ENCODE data around the gene NT5C.
"Not testable (repeated sequence)": the region's sequence is repeated elsewhere in the genome, so short reads cannot be mapped to it uniquely, and the experiment has no call there.

NT5C gene

GRCh38 chr17:75154195-75155106, 22.9 kb upstream of the NT5C start, which contains the start of gene JPT1:
JPT1 (minus strand) TSS chr17:75154512; CDS start chr17:75154397, 115 bp downstream.
- peak; percentile 99 for ATAC-seq (replicated peaks; ENCODE audit: extremely low read depth, poor library complexity, severe bottlenecking)
- DNase-seq (ENCODE audit: low spot score in 2 of 2) = peak; percentile 81 to 91

GRCh38 chr17:75153780-75154194, 22.2 kb upstream of the NT5C start:
- ATAC-seq (replicated peaks; ENCODE audit: extremely low read depth, poor library complexity, severe bottlenecking) (no peak), DNase-seq (ENCODE audit: low spot score in 2 of 2) (no peak)
- H3K9me3 Mint-ChIP-seq = no peaks in the 10 kb centered on the region
- H3K36me3 Mint-ChIP-seq (ENCODE audit: insufficient read depth) = peaks cover 18% of the 10 kb centered on the region
- H3K27ac Mint-ChIP-seq (ENCODE audit: low read depth) = peak overlapping the region; percentile 65
- no peaks in the 10 kb centered on the region for H3K27me3 Mint-ChIP-seq
- peak overlapping the region; percentile 94 for H3K4me3 Mint-ChIP-seq
- H3K4me1 Mint-ChIP-seq = peaks cover 35% of the 10 kb centered on the region

More at GRCh38 chr17:75154195-75155106, 22.9 kb upstream of the NT5C start, which contains the start of gene JPT1:
- Mint-ChIP-seq H3K27me3 (no peaks in the 10 kb centered on the region), H3K27ac (ENCODE audit: low read depth) (peak within 1 kb of the TSS; percentile 65), H3K4me1 (peaks cover 33% of the 10 kb centered on the region), H3K9me3 (no peaks in the 10 kb centered on the region), H3K4me3 (peak within 1 kb of the TSS; percentile 94), H3K36me3 (ENCODE audit: insufficient read depth) (peaks cover 18% of the 10 kb centered on the region)

GRCh38 chr17:75152922-75153779, 21.6 kb upstream of the NT5C start:
- Mint-ChIP-seq H3K27me3 (no peaks in the 10 kb centered on the region), H3K4me3 (peak overlapping the region; percentile 94), H3K9me3 (no peaks in the 10 kb centered on the region), H3K4me1 (peaks cover 39% of the 10 kb centered on the region), H3K36me3 (ENCODE audit: insufficient read depth) (peaks cover 22% of the 10 kb centered on the region), H3K27ac (ENCODE audit: low read depth) (peak overlapping the region; percentile 65)
- DNase-seq (ENCODE audit: low spot score in 2 of 2) (no peak), ATAC-seq (replicated peaks; ENCODE audit: extremely low read depth, poor library complexity, severe bottlenecking) (no peak)

- no peaks in the 10 kb centered on the region for H3K27me3 Mint-ChIP-seq
- peak overlapping the region; percentile 65 for H3K27ac Mint-ChIP-seq (ENCODE audit: low read depth)
- H3K36me3 Mint-ChIP-seq (ENCODE audit: insufficient read depth) = peaks cover 22% of the 10 kb centered on the region
- no peaks in the 10 kb centered on the region for H3K9me3 Mint-ChIP-seq
- ATAC-seq (replicated peaks; ENCODE audit: extremely low read depth, poor library complexity, severe bottlenecking) = no peak
- peak overlapping the region; percentile 94 for H3K4me3 Mint-ChIP-seq
- H3K4me1 Mint-ChIP-seq = peaks cover 39% of the 10 kb centered on the region
- no peak for DNase-seq (ENCODE audit: low spot score in 2 of 2)
Measured at GRCh38 chr17:75152523-75152921, 21.0 kb upstream of the NT5C start.

GRCh38 chr17:75151930-75152329, 20.4 kb upstream of the NT5C start:
- DNase-seq (ENCODE audit: low spot score in 2 of 2) (no peak), ATAC-seq (replicated peaks; ENCODE audit: extremely low read depth, poor library complexity, severe bottlenecking) (no peak)
- peak overlapping the region; percentile 94 for H3K4me3 Mint-ChIP-seq
- H3K9me3 Mint-ChIP-seq = no peaks in the 10 kb centered on the region
- H3K4me1 Mint-ChIP-seq = peaks cover 39% of the 10 kb centered on the region
- H3K36me3 Mint-ChIP-seq (ENCODE audit: insufficient read depth) = peaks cover 28% of the 10 kb centered on the region
- H3K27ac Mint-ChIP-seq (ENCODE audit: low read depth) = peak overlapping the region; percentile 65
- H3K27me3 Mint-ChIP-seq = no peaks in the 10 kb centered on the region

- DNase-seq (ENCODE audit: low spot score in 2 of 2) = no peak
- no peaks in the 10 kb centered on the region for H3K27me3 Mint-ChIP-seq
Measured at GRCh38 chr17:75147878-75148546, 16.5 kb upstream of the NT5C start.

GRCh38 chr17:75146592-75146991, 15.1 kb upstream of the NT5C start:
- H3K36me3 Mint-ChIP-seq (ENCODE audit: insufficient read depth) = peaks cover 29% of the 10 kb centered on the region
- peaks cover 13% of the 10 kb centered on the region for H3K4me1 Mint-ChIP-seq
- H3K9me3 Mint-ChIP-seq = no peaks in the 10 kb centered on the region
- H3K27ac Mint-ChIP-seq (ENCODE audit: low read depth) = no peak overlapping the region
- DNase-seq (ENCODE audit: low spot score in 2 of 2) = no peak
- H3K4me3 Mint-ChIP-seq = no peak overlapping the region
- ATAC-seq (replicated peaks; ENCODE audit: extremely low read depth, poor library complexity, severe bottlenecking) = no peak
- no peaks in the 10 kb centered on the region for H3K27me3 Mint-ChIP-seq

More at GRCh38 chr17:75147878-75148546, 16.5 kb upstream of the NT5C start:
- Mint-ChIP-seq H3K27ac (ENCODE audit: low read depth) (peak overlapping the region; percentile 50), H3K4me1 (peaks cover 22% of the 10 kb centered on the region), H3K36me3 (ENCODE audit: insufficient read depth) (peaks cover 31% of the 10 kb centered on the region), H3K9me3 (no peaks in the 10 kb centered on the region), H3K4me3 (no peak overlapping the region)
- ATAC-seq (replicated peaks; ENCODE audit: extremely low read depth, poor library complexity, severe bottlenecking) = no peak

- no peaks in the 10 kb centered on the region for H3K9me3 Mint-ChIP-seq
- H3K27me3 Mint-ChIP-seq = no peaks in the 10 kb centered on the region
- ATAC-seq (replicated peaks; ENCODE audit: extremely low read depth, poor library complexity, severe bottlenecking) (no peak), DNase-seq (ENCODE audit: low spot score in 2 of 2) (no peak)
- H3K4me3 Mint-ChIP-seq = no peak overlapping the region
- H3K27ac Mint-ChIP-seq (ENCODE audit: low read depth) = no peak overlapping the region
- peaks cover 29% of the 10 kb centered on the region for H3K36me3 Mint-ChIP-seq (ENCODE audit: insufficient read depth)
- H3K4me1 Mint-ChIP-seq = peaks cover 27% of the 10 kb centered on the region
Measured at GRCh38 chr17:75144816-75145512, 13.4 kb upstream of the NT5C start.

GRCh38 chr17:75142236-75142971, 10.9 kb upstream of the NT5C start:
- Mint-ChIP-seq H3K9me3 (no peaks in the 10 kb centered on the region), H3K4me3 (no peak overlapping the region), H3K36me3 (ENCODE audit: insufficient read depth) (peaks cover 22% of the 10 kb centered on the region), H3K4me1 (peaks cover 17% of the 10 kb centered on the region), H3K27me3 (no peaks in the 10 kb centered on the region), H3K27ac (ENCODE audit: low read depth) (no peak overlapping the region)
- no peak for DNase-seq (ENCODE audit: low spot score in 2 of 2)
- ATAC-seq (replicated peaks; ENCODE audit: extremely low read depth, poor library complexity, severe bottlenecking) = no peak

GRCh38 chr17:75138519-75138918, 7.0 kb upstream of the NT5C start:
- Mint-ChIP-seq H3K4me1 (peaks cover 17% of the 10 kb centered on the region), H3K27ac (ENCODE audit: low read depth) (peak overlapping the region; percentile 32), H3K27me3 (no peaks in the 10 kb centered on the region), H3K4me3 (no peak overlapping the region), H3K36me3 (ENCODE audit: insufficient read depth) (peaks cover 5% of the 10 kb centered on the region), H3K9me3 (no peaks in the 10 kb centered on the region)
- ATAC-seq (replicated peaks; ENCODE audit: extremely low read depth, poor library complexity, severe bottlenecking) (no peak), DNase-seq (ENCODE audit: low spot score in 2 of 2) (no peak)

GRCh38 chr17:75137762-75138161, 6.2 kb upstream of the NT5C start:
- H3K4me1 Mint-ChIP-seq = peaks cover 17% of the 10 kb centered on the region
- not testable (repeated sequence) for DNase-seq (ENCODE audit: low spot score in 2 of 2); H3K4me3 Mint-ChIP-seq; H3K27ac Mint-ChIP-seq (ENCODE audit: low read depth); ATAC-seq (replicated peaks; ENCODE audit: extremely low read depth, poor library complexity, severe bottlenecking); H3K27me3 Mint-ChIP-seq; H3K9me3 Mint-ChIP-seq; H3K36me3 Mint-ChIP-seq (ENCODE audit: insufficient read depth)
